HG03354 (cell line): ENCODE measurements around the gene SORBS1.
A peak's percentile ranks its signal among the peaks of the same experiment; 100 is the strongest.

ENCODE experiments used
- ATAC-seq: cut with Tn5 transposase; IDR thresholded peaks from one replicate; pipeline ENCODE4 v1.9.1; 2021; ENCODE audit warnings: mild to moderate bottlenecking; ENCODE audit not compliant: unreplicated experiment, poor library complexity, severe bottlenecking

SORBS1 gene

DNA sequence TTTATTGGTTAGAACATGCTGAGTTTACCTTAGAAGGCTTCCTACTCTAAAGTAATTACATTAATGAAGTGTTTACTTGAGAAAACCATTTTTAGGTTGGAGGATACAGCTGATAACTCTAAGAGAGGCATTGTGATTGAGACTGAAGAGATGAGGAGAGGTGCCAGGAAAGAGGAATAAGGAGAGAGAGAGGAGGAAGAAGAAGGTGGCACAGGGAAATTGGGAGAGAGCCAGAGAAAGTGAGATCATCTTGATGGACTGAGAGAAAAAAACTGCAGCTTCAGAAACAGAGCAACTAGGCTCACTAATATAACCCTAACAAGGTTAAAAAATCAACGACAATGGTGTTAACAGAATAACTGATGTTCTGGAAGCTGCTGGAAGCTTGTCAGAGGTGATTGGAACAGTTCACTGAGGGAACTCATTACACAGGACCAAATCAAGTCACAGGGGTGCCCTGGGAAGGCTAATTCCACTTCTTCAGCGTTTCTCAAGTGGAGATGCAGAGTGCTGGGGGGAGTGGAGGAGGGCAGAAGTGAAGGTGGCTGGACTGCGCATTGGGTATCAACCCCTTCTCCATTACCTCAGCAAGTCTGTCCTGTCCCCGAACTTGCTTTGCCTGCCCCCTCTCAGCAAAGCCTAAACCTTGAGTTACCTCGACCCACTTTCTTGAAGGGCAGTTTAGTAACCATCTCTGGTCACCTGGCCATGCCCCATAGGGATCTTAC is 6.9 kb upstream of the SORBS1 start:
- ATAC-seq = no peak

DNA sequence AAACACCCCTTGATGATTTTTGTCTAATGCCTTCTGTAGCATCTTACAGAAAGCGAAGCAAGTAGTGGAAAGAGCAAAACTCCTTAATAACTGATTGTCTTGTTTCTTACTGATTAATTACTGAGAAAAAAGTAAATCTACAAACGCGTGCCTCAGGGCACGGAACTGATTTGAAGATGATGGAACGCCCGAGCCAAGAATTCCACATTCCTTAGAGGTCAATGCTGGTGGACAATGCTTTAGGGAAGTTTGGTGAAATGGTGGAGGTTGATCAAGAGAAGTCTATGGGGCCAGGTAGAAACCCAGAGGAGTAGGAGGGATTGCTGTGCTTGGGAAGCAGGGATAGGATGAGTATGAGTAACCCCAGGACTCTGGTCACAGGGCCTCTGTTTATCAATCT is 5.0 kb upstream of the SORBS1 start:
- ATAC-seq = no peak

DNA sequence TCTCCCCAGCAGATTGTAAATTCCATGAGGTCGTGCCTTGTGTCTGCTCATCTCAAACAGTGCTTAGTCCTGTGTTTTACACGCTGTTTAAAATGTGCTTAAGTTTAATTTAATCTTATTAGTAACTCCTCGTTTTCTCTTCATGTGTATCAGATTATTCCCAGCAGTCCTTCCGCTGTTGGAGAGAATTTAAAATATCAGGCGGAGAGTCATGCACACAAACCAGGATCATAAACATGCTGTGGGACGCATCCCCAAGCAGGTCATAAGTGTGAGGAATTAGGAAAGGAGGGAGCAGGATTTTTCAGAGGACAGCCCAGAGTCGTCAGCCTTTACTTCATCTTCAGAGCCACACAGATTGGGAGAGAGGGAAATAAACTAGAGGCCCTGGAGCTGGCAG is 4.2 kb upstream of the SORBS1 start:
- ATAC-seq = no peak

DNA sequence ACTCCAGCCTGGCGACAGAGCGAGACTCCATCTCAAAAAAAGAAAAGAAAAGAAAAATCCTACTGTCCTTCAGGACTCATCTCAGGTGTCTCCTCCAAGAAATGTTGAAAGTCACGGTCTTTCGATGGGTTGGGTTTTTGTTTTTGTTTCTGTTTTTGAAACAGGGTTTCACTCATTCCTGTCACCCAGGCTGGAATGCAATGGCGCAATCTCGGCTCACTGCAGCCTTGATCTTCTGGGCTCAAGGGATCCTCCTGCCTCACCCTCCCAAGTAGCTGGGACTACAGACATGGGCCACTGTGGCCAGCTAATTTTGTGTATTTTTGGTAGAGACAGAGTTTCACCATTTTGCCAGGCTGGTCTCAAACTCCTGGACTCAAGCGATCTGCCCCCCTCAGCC is 3.1 kb upstream of the SORBS1 start:
- no peak for ATAC-seq

DNA sequence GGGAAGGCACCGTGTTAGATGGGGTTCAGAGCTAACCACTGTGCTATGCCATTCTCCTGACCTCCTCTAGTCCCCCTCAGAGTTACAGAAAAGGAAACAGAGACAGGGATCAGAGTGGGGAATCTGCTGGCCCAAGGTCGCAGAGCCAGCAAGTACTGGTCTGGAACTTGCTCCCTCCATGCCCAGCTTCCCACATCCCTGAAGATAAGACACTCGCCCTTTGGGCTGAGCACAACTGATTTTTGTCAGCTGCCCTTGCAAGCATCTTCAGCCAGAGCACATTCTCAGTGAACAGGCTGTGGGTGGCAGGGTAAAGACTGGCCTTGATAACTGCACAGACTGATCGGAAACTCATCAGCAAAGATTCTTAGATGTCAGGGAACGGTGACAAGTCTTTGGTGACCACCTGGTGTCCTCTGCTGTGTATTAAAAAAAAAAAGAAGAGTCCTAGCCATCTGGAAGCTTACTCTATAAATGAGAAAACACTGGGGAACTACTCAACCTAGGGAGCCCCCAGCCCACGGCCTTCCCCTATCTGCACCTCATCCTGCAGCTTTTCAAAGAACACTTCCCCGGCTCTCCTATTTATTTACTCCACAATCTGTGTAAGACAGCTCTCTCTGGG is 1.3 kb upstream of the SORBS1 start:
- ATAC-seq = no peak

DNA sequence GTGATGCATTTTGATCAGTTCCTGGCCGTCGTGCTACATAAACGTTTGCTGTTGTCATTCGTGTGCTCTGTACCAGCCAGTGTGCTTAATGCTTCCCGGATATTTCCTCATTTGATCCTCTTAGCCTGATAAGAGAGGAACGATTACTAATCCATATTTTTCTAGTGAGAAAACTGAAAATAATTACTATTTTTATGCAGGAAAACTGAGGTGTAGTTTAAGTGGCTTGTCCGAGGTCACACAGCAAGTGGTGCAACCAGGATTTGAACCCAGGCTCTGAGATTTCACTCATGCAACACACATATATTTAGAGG is 650 bp upstream of the SORBS1 start:
- ATAC-seq = no peak

DNA sequence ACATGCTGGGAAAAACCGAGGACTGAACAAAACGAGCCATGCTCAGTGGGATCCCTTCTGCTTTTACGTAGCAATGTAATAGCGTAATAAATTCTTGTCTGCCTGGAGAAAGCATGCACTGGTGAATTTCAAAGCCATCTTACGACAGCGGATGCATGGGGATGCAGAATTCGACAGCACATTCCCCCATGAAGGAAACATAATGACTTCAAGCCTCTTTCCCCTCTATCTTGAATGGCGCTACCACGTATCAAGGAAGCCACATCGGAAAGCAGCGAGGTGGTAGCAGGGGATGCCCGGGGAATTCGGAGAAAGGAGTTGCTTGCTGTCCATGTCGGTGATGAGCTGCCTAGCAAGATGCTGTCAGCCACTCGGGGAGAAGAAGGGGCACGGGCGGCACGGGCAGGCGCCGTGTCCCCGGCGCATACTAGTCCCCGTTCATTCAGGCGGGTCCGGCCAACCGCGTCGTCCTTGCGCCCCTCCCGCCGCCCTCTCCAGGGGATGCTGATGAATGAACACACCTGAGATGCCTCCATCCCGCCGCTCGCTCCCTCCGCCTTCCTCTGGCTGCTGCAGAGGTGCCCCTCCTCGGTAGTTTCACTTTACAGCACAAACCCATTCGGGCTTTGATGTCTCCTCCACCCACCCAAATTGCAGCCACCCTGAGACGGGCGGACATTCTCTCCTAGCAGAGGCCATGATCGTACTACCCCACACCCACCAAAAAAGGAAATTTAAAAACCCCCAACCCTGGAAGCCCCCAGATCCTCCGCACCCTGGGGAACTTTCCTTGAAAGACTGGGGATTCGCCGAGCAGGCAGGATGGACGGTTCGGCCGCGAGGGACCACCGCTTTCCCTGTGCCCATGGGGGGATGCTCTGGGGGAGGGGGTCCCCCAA is 644 bp downstream of the SORBS1 start:
- peak; percentile 14 for ATAC-seq

DNA sequence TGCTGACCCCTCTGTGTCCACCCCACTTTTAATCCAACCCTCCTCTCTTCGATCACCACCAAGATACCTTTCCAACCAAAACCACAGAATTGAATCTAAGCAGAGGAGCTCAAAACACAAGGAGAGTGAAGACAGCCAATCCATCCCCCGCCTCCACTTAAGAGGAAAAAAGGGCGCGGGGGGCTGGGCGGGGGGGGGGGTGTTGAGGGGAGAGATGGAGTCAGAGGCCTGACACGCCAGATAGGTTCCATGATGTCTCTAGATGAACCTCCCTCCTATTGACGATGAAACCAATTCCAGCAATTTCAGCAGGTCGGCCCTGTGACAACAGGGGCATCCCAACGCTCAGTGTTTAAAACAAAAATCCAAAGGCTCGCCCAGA is 1.3 kb downstream of the SORBS1 start:
- no peak for ATAC-seq

DNA sequence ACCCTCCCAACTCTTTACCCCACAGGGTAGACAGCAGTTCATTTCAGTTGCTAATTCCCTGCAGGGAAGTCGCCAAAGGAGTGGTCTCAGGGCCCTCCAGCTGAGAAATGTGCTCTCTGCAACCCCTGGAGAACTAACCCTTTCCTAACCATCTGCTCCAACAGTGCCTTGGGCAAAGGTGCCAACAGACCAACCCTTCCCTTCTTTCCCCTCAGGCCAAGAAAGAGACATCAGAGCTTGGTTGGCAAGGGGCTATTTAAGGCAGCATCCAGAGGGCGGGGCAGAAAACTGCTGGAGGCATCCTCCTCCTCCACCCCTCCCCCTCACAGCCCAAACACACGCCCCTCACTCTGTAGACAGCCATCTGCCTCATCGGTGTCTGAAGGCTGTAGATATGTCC is 1.7 kb downstream of the SORBS1 start:
- ATAC-seq = no peak

DNA sequence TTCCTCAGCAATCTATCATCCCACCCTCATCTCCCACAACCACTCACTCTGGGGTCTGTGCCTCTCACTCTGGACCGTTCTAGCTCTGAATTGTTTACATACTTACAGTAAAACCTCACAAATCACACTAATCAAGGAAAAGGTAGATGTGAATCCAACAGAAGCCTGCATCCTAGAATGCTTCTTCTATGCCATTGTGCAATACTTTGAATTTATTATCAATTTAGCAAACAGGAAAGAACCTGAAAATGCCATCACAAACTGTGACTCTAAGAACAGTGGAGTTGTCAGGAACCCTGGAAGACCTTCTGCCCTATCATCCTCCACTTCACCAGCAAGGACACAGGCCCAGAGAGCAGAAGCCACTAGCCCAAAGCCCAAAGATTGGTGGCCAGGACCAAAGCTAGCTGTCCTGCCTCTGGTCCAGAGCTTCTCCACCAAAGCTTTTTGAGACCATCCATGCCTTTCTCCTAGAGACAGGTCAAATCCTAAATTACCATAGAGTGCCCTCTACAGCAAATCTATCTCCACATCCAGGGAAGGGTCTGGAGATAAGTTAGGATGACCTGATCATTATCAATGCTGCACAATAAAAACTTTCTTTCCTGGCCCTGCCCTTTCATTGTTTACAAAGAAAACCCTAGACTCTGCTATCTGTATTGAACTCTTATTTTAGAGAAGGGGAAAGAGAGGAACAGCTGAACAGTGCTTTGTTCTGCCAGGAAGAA is 2.4 kb downstream of the SORBS1 start:
- no peak for ATAC-seq

DNA sequence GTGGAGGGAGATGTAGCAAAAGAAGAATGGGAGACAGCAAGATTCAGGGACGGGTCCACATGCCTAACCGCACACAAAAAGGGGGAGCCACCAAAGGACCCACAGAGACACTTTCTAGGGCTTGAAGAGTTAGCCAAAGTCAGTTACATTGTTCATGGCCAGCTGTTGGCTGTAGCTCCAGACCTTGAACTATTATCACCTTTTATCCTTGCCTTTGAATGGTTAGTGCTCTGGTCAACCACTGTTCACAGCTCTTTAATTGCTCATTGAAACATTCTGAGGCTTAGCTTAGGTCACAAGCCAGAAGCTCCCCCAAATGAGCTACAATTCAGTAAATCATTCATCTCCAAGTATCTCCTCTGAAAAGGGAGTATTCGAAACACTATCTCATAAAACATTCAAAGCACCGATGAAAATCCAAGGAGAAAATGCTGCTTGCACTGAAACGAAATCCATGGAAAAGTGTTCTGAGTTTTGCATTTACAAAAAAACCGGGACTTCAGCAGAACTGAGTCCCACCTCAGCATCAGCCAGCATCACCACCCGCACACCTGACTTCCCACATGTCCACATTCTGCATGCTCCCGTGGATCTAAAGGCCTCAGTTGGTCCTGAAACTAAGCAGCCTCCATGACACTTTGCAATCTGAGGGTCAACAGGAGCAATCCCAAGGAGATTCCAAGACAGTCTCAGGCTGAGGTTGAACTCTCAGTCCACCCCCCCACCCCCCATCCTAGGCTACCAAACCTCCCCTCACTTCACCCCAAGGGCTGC is 4.0 kb downstream of the SORBS1 start:
- no peak for ATAC-seq

DNA sequence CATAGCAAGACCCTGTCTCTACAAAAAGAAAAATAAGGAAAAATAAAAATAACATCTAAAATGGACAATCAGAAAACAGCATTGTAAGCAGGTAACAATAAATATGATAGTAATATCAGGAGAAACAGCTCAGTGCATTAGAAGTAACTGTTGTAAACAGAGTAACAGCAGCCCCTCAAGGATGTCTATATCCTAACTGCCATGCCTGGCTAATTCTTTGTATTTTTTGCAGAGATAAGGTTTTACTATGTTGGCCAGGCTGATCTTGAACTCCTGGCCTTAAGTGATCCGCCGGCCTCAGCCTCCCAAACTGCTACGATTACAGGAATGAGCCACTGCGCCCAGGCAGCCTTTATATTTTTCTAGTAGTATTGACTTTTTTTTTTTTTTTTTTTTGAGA is 7.5 kb downstream of the SORBS1 start:
- ATAC-seq = no peak

DNA sequence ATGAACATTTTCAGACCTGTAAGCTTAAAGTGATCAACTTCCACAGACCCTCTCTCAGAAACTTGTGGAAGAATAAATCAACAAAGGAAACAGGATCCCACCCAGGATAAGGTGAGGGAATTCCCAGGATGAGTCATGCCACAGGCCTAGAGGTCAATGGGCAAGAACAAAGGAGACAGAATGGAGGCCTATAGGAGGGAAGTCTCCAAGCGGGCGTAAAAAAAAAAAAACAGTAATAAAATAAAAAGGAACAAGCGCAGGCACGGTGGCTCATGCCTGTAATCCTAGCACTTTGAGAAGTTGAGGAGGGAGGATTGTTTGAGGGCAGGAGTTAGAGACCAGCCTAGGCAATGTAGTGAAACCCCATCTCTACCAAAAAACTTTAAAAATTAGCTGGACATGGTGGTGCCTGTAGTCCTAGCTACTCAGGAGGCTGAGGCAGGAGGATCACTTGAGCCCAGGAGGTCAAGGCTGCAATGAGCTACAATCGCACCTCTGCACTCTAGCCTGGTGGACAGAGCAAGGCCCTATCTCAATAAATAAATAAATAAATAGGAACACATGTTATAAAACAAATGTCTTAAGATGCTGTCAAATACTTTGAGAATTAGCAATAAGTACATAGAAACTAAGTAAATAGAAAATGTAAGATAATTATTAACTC is 8.4 kb downstream of the SORBS1 start:
- no peak for ATAC-seq

DNA sequence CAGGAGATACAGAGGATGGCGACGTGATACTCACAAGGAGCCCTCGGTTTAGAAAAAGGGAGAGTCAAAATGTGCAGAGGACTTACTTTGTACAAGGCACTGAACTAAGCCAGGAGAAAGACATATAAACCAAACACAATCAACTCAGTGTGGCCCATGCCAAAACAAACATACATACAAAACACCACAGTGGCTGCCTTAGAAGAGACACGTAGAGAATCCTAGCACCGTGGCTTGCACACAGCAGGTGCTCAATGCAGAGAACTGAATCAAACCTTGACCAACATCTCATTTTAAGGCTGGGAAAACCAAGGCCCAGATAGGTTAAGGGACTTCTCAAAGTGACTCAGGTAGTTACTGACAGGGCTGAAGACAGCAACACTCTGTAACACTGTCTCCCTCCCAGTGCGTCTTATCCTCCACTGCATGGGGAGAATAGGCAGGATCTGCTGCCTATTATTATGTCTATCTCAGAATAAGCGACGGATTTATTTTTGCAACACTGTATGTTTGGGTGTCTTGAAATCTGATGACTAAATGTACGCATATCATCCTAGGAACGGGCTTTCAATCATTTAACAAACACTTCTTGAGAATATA is 11.0 kb downstream of the SORBS1 start:
- no peak for ATAC-seq

DNA sequence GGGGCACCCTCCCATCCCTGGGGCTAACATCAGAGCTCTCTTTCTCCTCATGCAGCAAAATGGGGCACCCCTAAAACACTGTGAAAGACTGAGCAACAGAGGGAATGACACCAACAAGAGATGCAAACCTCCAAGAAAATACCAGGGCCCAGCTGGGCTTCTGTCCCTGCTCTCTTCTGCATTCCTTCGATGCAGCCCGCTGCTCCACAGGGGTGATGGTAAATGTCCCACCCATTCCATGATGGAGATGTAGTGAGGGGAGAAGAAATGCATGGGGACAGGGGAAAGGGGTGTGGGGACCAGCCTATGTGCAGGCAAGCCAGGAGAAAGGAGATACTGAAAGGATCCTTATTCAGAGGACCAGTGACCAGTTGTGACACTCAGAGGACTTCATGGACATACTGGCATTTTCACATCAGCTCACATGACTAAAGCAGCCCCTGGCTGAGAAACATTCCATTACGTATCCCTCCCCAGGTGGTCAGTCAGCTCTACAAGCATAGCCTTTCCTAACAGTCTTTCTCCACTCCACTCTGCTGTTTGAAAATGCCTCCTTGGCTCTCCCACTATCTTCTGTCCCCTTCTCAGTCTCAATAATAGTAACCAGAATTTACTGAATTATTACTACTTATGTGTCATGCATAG is 13.3 kb downstream of the SORBS1 start:
- no peak for ATAC-seq

DNA sequence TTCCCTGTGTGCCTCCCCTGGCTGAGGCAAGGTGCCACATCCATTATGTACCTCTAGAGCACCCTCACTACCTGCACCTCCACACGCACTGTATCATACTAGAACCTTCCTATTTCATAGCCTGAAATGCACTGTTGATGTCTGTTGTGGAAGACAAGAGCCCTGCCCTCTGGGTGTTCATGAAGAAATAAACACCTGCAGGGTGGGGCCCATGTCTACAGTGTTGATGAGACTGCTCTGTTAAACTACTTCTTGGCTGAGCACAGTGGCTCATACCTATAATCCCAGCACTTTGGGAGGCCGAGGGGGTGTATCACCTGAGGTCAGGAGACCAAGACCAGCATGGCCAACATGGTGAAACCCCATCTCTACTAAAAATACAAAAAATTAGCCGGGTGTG is 14.0 kb downstream of the SORBS1 start:
- ATAC-seq = no peak

DNA sequence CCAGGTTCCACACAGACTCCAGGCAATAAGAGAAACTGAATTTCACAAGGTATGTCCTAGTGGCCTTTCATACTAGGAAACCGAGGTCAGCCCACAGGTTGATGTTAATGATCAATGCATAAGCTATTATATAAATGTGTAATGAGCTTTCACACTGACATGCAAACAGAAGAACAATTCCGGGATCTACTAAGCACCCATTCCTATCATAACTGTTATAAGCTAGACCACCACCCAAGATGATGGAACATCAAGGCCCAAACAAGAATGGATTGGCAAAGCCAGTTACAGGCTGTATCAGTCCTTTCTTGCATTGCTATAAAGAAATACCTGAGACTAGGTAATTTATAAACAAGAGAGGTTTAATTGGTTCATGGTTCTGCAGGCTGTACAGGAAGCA is 15.2 kb downstream of the SORBS1 start:
- ATAC-seq = no peak

DNA sequence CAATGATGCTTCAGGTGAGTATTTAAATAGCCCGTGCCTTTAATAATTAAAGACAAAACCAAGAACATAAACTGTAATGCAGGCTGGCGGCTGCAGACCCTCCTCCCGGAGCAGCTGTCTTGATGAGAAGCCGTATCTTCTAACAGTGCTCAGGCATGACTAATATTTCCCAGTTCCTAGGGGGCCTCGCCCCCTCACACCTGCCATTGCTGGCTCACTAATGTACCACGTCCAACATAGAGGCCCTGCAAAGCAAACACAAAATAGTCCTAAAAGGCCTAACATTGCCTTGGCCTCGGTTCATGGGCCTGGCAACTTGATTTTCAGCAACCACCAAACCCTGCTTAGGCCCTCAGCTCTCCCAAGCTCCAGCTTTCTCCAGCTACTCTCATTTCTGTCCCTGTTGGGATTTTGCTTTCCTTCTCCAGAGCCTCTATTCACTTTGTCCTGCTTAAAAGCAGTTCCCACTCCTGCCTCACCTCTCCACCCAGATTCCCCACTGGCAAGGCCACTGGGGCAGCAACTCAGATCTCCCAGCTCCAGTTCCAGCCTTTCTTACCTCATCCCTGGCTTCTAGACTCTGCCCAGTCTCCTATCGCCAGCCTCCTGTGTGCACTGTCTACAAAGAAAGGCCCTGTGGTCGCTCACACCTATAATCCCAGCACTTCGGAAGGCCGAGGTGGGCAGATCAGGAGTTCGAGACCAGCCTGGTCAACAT is 16.2 kb downstream of the SORBS1 start:
- no peak for ATAC-seq
